ENCODE results near the gene MAP4K2. TPM values are rescaled to one million over a fixed set of nuclear protein-coding genes. Genes with fewer than 3 reads are reported as not detected.

The MAP4K2 gene
- total RNA-seq, 4 donors from 2014 or later, result 11.1 to 25.0 (median 17.1) TPM

- Histone ChIP-seq H3K27me3 (no peaks in the 10 kb centered on the region), H3K9me3 (no peaks in the 10 kb centered on the region), H3K4me1 (no peaks in the 10 kb centered on the region), H3K27ac (replicated peaks in 1 of 4) (no peak overlapping the region), H3K4me3 (no peak overlapping the region), H3K36me3 (no peaks in the 10 kb centered on the region)
- 80% methylated on average over 1 of the region's 25 CpGs for WGBS
- TF ChIP-seq EP300 (IDR thresholded peaks at IDR 0.05), result no peak
- intact Hi-C loops (cut with DNase I), result no loop called here
- DNase-seq (ENCODE audit: extremely low spot score), result no peak
These were observed 31.2 kb upstream of the MAP4K2 start for GRCh38 chr11:64834031-64834722.

- H3K9me3 ChIP-seq, result no peaks in the 10 kb centered on the region
- no peaks in the 10 kb centered on the region for H3K27me3 ChIP-seq
- no peak overlapping the region for H3K27ac ChIP-seq (replicated peaks in 1 of 4)
- DNase-seq (ENCODE audit: extremely low spot score), result no peak
- H3K36me3 ChIP-seq, result no peaks in the 10 kb centered on the region
- intact Hi-C loops (cut with DNase I), result no loop called here
- no peak overlapping the region for H3K4me3 ChIP-seq
- TF ChIP-seq POLR2A (IDR thresholded peaks at IDR 0.05; ENCODE audit: low read depth) (no peak), EP300 (IDR thresholded peaks at IDR 0.05) (no peak)
- 88% methylated on average over 8 of the region's 10 CpGs for WGBS
- H3K4me1 ChIP-seq, result no peaks in the 10 kb centered on the region
These were observed 30.5 kb upstream of the MAP4K2 start for GRCh38 chr11:64833509-64833908.

GRCh38 chr11:64833198-64833502 lies 30.1 kb upstream of the MAP4K2 start:
- 91% methylated on average over 6 of the region's 12 CpGs for WGBS

GRCh38 chr11:64832467-64833197 lies 29.6 kb upstream of the MAP4K2 start:
- TF ChIP-seq EP300 (IDR thresholded peaks at IDR 0.05) (no peak), CTCF (IDR thresholded peaks at IDR 0.05) (no peak), POLR2AphosphoS5 (IDR thresholded peaks at IDR 0.05) (no peak), POLR2A (IDR thresholded peaks at IDR 0.05; ENCODE audit: low read depth) (no peak)
- intact Hi-C loops (cut with DNase I), result no loop called here
- 87% methylated on average over 11 of the region's 21 CpGs for WGBS

More at GRCh38 chr11:64833198-64833502, 30.1 kb upstream of the MAP4K2 start:
- no peak for DNase-seq (ENCODE audit: extremely low spot score)
- Histone ChIP-seq H3K36me3 (no peaks in the 10 kb centered on the region), H3K27me3 (no peaks in the 10 kb centered on the region), H3K27ac (replicated peaks in 1 of 4) (no peak overlapping the region), H3K9me3 (no peaks in the 10 kb centered on the region), H3K4me1 (no peaks in the 10 kb centered on the region), H3K4me3 (no peak overlapping the region)
- TF ChIP-seq POLR2A (IDR thresholded peaks at IDR 0.05; ENCODE audit: low read depth) (no peak), CTCF (IDR thresholded peaks at IDR 0.05) (no peak), POLR2AphosphoS5 (IDR thresholded peaks at IDR 0.05) (no peak), EP300 (IDR thresholded peaks at IDR 0.05) (no peak)
- intact Hi-C loops (cut with DNase I), result no loop called here

GRCh38 chr11:64831411-64831891 lies 28.4 kb upstream of the MAP4K2 start:
- intact Hi-C loops (cut with DNase I), result no loop called here
- 91% methylated on average over 13 of the region's 24 CpGs for WGBS

More at GRCh38 chr11:64832467-64833197, 29.6 kb upstream of the MAP4K2 start:
- no peak for DNase-seq (ENCODE audit: extremely low spot score)
- Histone ChIP-seq H3K27me3 (no peaks in the 10 kb centered on the region), H3K9me3 (no peaks in the 10 kb centered on the region), H3K4me1 (no peaks in the 10 kb centered on the region), H3K4me3 (no peak overlapping the region), H3K36me3 (no peaks in the 10 kb centered on the region), H3K27ac (replicated peaks in 1 of 4) (no peak overlapping the region)

More at GRCh38 chr11:64831411-64831891, 28.4 kb upstream of the MAP4K2 start:
- Histone ChIP-seq H3K4me1 (no peaks in the 10 kb centered on the region), H3K36me3 (no peaks in the 10 kb centered on the region), H3K27me3 (no peaks in the 10 kb centered on the region), H3K4me3 (no peak overlapping the region), H3K9me3 (no peaks in the 10 kb centered on the region), H3K27ac (replicated peaks in 1 of 4) (no peak overlapping the region)
- TF ChIP-seq EP300 (IDR thresholded peaks at IDR 0.05), result no peak
- TF ChIP-seq CTCF (IDR thresholded peaks at IDR 0.05), result no peak
- no peak for TF ChIP-seq POLR2A (IDR thresholded peaks at IDR 0.05; ENCODE audit: low read depth)
- no peak for TF ChIP-seq POLR2AphosphoS5 (IDR thresholded peaks at IDR 0.05)
- DNase-seq (ENCODE audit: extremely low spot score), result no peak
